ENCODE data around the gene TMEM150A. TPM values are rescaled to one million over a fixed set of nuclear protein-coding genes. Genes with fewer than 3 reads are reported as not detected.

TMEM150A gene
- total RNA-seq, 1 donor from 2014 or later = 4.7 TPM

Small RNAs within 50 kb of the gene (small RNA-seq; reads per million reads assigned to genes)
- not detected for gene RN7SL126P

Other genes starting within 250 kb of the TMEM150A start
- 20.9 TPM for gene RETSAT, start 248.2 kb downstream of the TMEM150A start, total RNA-seq
- gene ELMOD3, start 247.9 kb downstream of the TMEM150A start, total RNA-seq = 8.9 TPM
- 22.4 TPM for gene CAPG, start 192.3 kb downstream of the TMEM150A start, total RNA-seq
- not detected for gene SH2D6, start 184.0 kb downstream of the TMEM150A start, total RNA-seq
- gene MAT2A, start 63.5 kb downstream of the TMEM150A start, total RNA-seq = 57.9 TPM
- gene GGCX, start 41.2 kb downstream of the TMEM150A start, total RNA-seq = 24.5 TPM
- 4.7 TPM for gene VAMP8, start 25.1 kb downstream of the TMEM150A start, total RNA-seq
- 17.7 TPM for gene VAMP5, start 18.3 kb downstream of the TMEM150A start, total RNA-seq
- 74.1 TPM for gene RNF181, start 7.0 kb downstream of the TMEM150A start, total RNA-seq
- 31.8 TPM for gene C2orf68, start 9.4 kb upstream of the TMEM150A start, total RNA-seq
- 24.0 TPM for gene USP39, start 13.5 kb upstream of the TMEM150A start, total RNA-seq
- not detected for gene SFTPB, start 65.5 kb upstream of the TMEM150A start, total RNA-seq
- not detected for gene GNLY, start 91.7 kb upstream of the TMEM150A start, total RNA-seq
- gene ATOH8, start 151.3 kb upstream of the TMEM150A start, total RNA-seq = 8.4 TPM